ENCODE data around the gene ZDHHC22. TPM values are rescaled to one million over a fixed set of nuclear protein-coding genes. Genes with fewer than 3 reads are reported as not detected.
A peak's percentile ranks its signal among the peaks of the same experiment; 100 is the strongest.

ZDHHC22 gene
- total RNA-seq, 3 donors from 2014 or later: not detected

- intact Hi-C loops (cut with DNase I; ENCODE audit: low total_unique reads): no loop called here
- TF ChIP-seq CTCF (IDR thresholded peaks at IDR 0.05) (no peak), POLR2A (IDR thresholded peaks at IDR 0.05) (no peak), POLR2AphosphoS5 (IDR thresholded peaks at IDR 0.05) (no peak)
- H3K27me3 ChIP-seq: no peaks in the 10 kb centered on the region
- H3K9me3 ChIP-seq: no peaks in the 10 kb centered on the region
- no peak overlapping the region for H3K27ac ChIP-seq
- no peak for DNase-seq (ENCODE audit: low spot score in 2 of 2)
- peaks cover 5 to 11% of the 10 kb centered on the region in 2 donors for H3K4me1 ChIP-seq
- H3K4me3 ChIP-seq: no peak overlapping the region
- no peaks in the 10 kb centered on the region for H3K36me3 ChIP-seq
These were observed 25.3 kb downstream of the ZDHHC22 start for GRCh38 chr14:77116172-77116817.

DNA sequence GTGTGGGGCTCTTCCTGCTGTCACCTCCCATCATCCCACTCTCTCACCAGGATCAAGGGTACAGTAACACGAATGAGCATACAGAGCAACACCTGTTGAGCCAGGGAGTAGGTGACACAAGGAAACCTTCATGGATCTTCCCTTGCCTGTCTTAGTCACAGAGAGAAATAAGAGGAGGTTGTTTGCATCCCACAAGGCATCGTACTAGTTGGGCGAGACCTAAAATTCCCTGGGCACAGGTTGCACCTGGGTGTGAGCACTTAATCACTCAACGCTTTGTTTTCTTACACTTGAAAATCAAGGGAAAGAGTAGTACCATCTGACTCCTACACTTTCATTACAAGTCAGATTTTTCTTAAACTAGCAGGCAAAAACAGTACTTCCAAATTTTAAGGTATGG is 27.0 kb downstream of the ZDHHC22 start:
- no peak for DNase-seq (ENCODE audit: low spot score in 2 of 2)
- Histone ChIP-seq H3K9me3 (no peaks in the 10 kb centered on the region), H3K27ac (peak overlapping the region in 1 of 2 donors; percentile 88), H3K4me1 (peaks cover 11% of the 10 kb centered on the region in 2 donors), H3K36me3 (no peaks in the 10 kb centered on the region), H3K4me3 (no peak overlapping the region), H3K27me3 (no peaks in the 10 kb centered on the region)
- intact Hi-C loops (cut with DNase I; ENCODE audit: low total_unique reads): no loop called here
- no peak for TF ChIP-seq CTCF (IDR thresholded peaks at IDR 0.05)
- TF ChIP-seq POLR2A (IDR thresholded peaks at IDR 0.05): no peak
- TF ChIP-seq POLR2AphosphoS5 (IDR thresholded peaks at IDR 0.05): no peak

DNA sequence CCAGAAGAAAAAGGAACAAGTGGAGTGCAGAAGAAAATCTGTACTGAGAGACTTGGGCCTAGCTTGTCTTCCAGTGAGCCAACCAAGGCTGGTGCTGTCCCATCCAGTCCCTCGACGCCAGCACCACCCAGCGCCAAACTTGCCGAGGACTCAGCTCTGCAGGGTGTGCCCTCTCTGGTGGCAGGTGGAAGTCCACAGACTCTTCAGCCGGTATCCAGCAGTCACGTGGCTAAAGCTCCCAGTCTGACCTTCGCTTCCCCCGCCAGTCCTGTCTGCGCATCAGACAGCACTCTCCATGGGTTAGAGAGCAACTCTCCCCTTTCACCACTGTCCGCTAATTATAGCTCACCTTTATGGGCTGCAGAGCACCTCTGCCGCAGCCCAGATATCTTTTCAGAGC is 27.9 kb downstream of the ZDHHC22 start:
- TF ChIP-seq POLR2AphosphoS5 (IDR thresholded peaks at IDR 0.05) (no peak), POLR2A (IDR thresholded peaks at IDR 0.05) (no peak), CTCF (IDR thresholded peaks at IDR 0.05) (no peak)
- Histone ChIP-seq H3K27ac (peak overlapping the region; percentile 54 to 88), H3K9me3 (no peaks in the 10 kb centered on the region), H3K4me3 (no peak overlapping the region), H3K27me3 (no peaks in the 10 kb centered on the region), H3K4me1 (peaks cover 13 to 14% of the 10 kb centered on the region in 2 donors), H3K36me3 (no peaks in the 10 kb centered on the region)
- DNase-seq (ENCODE audit: low spot score in 2 of 2): no peak
- intact Hi-C loops (cut with DNase I; ENCODE audit: low total_unique reads): no loop called here

DNA sequence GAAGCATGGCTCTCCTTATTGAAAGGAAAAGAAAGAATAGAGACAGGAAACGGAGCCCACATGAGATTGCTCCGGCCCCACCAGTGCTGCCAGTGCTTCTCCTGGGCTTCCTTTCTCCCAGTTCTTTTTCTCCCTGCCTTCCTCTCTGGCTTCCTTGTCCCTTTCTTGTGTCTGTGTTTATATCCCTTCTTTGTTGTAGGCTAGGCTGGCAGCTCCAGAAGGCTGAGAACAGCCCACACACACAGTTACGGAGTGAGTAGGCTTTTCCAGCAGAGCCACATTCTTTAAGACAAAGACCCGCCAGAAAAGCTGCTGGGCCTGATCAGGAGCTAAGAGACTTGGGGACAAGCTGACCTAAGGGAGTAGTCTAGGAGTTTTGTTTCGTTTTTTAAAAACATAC is 30.6 kb downstream of the ZDHHC22 start:
- Histone ChIP-seq H3K36me3 (no peaks in the 10 kb centered on the region), H3K9me3 (no peaks in the 10 kb centered on the region), H3K4me3 (peak overlapping the region in 2 of 3 donors; percentile 7 to 41), H3K27ac (peak overlapping the region; percentile 88 to 92), H3K4me1 (peaks cover 13 to 14% of the 10 kb centered on the region in 2 donors), H3K27me3 (no peaks in the 10 kb centered on the region)
- TF ChIP-seq POLR2AphosphoS5 (IDR thresholded peaks at IDR 0.05) (peak in 2 of 3 donors; percentile 35 to 69), CTCF (IDR thresholded peaks at IDR 0.05) (no peak), POLR2A (IDR thresholded peaks at IDR 0.05) (no peak)
- intact Hi-C loops (cut with DNase I; ENCODE audit: low total_unique reads): no loop called here
- peak; percentile 61 to 85 for DNase-seq (ENCODE audit: low spot score in 2 of 2)

- intact Hi-C loops (cut with DNase I; ENCODE audit: low total_unique reads): no loop called here
- TF ChIP-seq POLR2AphosphoS5 (IDR thresholded peaks at IDR 0.05) (no peak), POLR2A (IDR thresholded peaks at IDR 0.05) (no peak), CTCF (IDR thresholded peaks at IDR 0.05) (no peak)
These were observed 31.3 kb downstream of the ZDHHC22 start for GRCh38 chr14:77110286-77110685.

More at GRCh38 chr14:77110286-77110685, 31.3 kb downstream of the ZDHHC22 start:
- H3K4me1 ChIP-seq: peaks cover 13 to 14% of the 10 kb centered on the region in 2 donors
- no peaks in the 10 kb centered on the region for H3K9me3 ChIP-seq
- no peaks in the 10 kb centered on the region for H3K27me3 ChIP-seq
- no peaks in the 10 kb centered on the region for H3K36me3 ChIP-seq
- DNase-seq (ENCODE audit: low spot score in 2 of 2): no peak
- H3K4me3 ChIP-seq: no peak overlapping the region
- peak overlapping the region; percentile 88 to 92 for H3K27ac ChIP-seq

All from breast epithelium (tissue), 4 donors.